Measurements from ENCODE around the gene DMRTC1B.
A peak's percentile ranks its signal among the peaks of the same experiment; 100 is the strongest.
"Not testable (repeated sequence)": the region's sequence is repeated elsewhere in the genome, so short reads cannot be mapped to it uniquely, and the experiment has no call there.

The DMRTC1B gene, protein sequence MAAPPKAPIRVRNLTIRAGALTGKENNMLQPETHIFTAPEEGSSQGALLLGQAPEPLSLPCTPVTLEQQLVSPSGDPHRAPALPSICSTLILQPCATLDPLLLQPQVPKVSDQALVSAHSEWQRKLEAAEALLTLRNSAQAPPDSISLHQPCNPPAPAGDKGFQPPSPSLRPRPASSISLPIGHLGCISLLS

DNA sequence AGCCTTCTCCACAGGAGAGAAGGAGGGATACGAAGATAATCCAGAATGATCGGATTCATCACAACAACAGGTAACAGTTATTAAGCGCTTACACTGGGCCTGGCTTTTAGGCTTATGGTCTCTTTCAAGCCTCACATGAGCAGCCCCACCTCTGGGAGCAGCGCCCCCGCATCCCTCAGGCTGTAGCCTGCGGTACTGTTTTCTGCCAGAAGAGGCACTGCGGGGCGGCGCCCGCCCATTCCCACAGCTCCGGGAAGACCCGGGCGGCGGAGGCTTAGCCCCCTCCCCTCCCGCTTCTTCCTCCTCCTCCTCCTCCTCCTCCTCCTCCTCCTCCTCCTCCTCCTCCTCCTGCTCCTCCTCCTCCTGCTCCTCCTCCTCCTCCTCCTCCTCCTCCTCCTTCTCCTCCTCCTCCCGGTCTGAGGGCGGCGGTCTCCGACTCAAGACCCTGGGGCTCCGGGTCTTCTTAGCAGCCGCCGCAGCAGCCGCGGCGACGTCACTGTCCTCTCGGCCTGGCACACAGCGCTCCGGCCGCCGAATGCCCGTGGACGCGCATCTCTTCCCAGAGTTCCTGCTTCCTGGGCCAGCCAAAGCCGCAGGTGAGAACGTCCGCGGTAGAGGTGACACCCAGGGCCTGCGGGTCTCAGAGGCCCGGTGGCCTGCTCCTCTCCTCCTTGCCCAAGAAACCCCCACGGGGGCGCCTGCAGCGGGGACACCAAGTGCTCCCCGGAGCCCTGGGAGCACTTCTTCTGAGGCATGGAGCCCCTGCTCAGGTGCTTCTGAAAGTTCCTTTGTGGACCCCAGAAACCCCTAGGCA, at the start of gene DMRTC1B:
TSS of gene DMRTC1B (plus strand) at position 238 of the 814 bp plus-strand sequence. CDS start 68,246 bp downstream, outside the sequence.
- DNase-seq (ENCODE audit: insufficient read length, low spot score): not testable (repeated sequence)
- peak; percentile 94 for FAIRE-seq

DNA sequence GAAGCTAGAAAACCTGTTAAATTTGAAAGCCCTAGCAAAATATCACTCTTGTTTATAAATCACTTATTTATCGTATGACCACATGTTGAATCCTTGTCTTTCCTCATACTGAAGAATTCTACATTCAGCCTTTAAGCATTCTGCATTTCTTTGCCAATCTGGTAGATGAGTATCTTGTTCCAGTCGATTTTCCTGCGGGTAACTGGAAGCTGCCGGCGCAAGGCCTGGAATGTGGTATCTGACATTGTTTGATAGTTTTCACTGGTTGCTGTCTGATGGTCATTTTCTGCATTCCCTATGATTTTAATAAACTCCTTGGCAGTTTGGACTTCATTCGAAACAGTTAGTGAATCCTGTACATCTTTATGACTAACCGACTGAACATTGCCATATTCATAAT, 48.8 kb upstream of the DMRTC1B start:
- FAIRE-seq (peak; percentile 42), DNase-seq (ENCODE audit: insufficient read length, low spot score) (no peak)

DNA sequence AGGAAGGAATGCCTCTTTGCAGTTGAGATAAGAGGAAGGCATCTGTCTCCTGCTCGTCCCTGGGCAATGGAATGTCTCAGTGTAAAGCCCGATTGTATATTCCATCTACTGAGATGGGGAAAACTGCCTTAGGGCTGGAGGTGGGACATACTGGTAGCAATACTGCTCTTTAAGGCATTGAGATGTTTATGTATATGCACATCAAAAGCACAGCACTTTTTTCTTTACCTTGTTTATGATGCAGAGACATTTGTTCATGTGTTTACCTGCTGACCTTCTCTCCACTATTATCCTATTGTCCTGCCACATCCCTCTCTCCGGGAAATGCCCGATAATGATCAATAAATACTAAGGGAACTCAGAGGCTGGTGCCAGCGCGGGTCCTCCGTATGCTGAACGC, 43.1 kb upstream of the DMRTC1B start:
- FAIRE-seq: not testable (repeated sequence)

DNA sequence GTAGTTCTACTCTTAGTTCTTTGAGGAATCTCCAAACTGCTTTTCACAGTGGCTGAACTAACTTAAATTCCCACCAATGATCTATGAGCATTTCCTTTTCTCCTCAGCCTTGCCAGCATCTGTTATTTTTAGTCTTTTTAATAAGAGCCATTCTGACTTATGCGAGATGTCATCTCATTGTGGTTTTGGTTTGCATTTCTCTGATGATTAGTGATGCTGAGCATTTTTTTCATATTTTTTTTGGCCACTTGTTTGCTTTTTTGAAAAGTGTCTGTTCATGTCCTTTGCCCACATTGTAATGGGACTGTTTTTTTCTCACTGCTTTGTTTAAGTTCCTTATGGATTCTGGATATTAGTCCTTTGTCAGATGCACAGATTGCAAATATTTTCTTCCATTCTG, 41.1 kb upstream of the DMRTC1B start:
- no peak for FAIRE-seq
- no peak for DNase-seq (ENCODE audit: insufficient read length, low spot score)

More for the DNA sequence above, 43.1 kb upstream of the DMRTC1B start:
- not testable (repeated sequence) for DNase-seq (ENCODE audit: insufficient read length, low spot score)

DNA sequence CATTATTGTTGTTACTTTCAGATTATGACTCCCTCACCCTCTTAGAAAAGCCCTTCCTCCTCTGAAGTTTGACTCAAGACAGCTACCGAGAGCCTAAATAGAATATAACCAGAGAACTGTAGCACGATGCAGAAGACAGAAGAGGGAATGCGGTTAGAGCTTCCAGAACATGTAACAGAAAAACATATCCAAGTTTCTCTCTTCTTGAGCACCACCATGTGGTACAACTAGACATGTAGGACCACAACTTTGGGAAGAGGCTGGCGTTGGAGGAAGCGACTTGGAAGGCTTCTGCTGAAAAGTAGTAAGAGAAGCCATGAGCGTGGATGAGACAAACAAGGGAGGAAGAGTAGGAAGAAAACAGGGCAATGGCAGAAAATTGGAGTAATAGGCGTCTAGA, 31.1 kb upstream of the DMRTC1B start:
- not testable (repeated sequence) for FAIRE-seq; DNase-seq (ENCODE audit: insufficient read length, low spot score)

DNA sequence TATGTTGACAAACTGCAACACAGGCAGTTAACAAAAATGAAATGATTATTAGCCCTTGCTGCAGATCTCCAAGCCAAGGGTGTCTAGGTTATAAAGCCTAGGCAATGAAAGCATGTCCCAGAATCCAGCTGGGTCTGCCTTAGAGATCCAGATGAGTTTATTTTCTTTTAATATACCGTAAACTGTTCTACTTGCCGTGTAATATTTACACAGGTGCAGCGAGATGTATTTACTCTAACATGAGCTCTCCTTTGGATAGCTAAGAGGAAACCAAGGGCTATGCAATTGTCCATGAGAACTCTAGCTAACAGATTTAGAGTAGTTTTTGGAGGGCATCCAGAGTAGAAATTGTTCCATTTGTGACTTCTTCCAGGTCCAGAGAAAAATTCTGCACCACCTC, 28.1 kb upstream of the DMRTC1B start:
- not testable (repeated sequence) for DNase-seq (ENCODE audit: insufficient read length, low spot score); FAIRE-seq

DNA sequence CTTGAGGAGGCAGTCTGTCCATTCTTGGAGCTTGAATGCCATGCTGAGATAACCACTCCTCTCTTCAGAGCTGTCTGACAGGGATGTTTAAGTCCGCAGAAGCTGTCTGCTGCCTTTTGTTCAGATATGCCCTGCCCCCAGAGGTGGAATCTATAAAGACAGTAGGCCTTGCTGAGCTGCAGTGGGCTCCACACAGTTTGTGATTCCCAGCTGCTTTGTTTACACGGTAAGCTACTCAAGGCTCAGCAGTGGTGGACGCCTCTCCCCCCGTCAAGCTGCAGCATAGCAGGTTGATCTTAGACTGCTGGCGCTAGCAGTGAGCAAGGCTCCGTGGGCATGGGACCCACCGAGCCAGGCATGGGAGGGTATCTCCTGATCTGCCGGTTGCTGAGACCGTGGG, 16.2 kb upstream of the DMRTC1B start:
- not testable (repeated sequence) for FAIRE-seq; DNase-seq (ENCODE audit: insufficient read length, low spot score)

DNA sequence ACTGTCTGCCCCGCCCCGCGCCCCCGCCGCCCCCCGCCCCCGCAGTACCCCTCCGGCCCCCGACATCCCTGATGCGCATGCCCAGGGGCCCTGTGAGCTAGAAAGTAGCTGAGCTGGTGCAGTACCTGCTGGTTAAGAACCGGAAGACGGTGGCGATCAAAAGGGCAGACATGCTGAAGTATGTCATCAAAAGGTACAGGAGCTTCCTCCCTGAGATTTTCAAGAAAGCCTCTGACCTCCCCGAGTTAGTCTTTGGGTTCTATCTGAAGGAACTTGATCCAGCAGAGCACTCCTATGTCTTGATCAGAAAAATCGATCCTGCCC, 739 bp downstream of the DMRTC1B start:
- FAIRE-seq: peak; percentile 83
- not testable (repeated sequence) for DNase-seq (ENCODE audit: insufficient read length, low spot score)

DNA sequence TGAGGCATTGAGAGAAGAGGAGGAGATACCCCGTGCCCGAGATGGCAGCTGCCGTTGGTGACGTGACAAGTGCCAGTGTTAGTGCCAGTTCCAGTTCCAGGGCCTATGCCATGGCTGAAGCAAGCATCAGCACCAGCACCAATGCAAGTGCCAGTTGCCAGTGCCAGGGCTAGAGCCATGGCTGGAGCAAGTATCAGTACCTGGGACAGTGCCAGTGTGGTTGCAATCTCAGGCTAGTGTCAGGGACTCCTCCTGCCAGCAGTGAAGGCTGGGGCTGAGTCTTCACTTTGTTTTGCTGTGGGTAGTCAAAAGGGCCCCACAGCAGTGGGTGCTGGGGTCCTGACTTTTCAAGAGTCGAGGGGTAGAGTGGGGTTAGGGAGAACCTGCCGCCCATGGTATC, 1.5 kb downstream of the DMRTC1B start:
- FAIRE-seq: peak; percentile 92

DNA sequence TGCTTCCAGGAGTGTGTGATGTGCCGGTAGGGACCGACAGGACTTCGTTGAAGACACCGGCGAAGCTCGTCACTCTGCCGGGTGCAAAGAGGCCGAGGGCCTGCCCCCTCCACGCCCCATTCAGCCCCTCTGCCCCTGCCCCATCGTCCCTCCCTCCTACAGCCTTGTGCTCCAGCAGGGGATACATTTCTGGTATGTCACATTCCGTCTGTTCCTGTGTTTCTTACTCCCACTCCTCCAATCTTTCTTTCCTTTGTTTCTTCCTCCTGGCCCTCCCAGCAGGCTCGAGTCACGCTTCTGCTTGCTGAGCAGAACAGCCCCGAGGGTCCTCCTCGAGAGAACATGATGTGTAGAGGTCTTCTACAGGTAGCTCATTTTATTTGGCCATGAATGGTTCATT, 5.9 kb downstream of the DMRTC1B start, which contains the start of gene FAM236B:
TSS of gene FAM236B (minus strand) at position 101 of the 400 bp plus-strand sequence. CDS start at position 1, 100 bp downstream.
- FAIRE-seq; DNase-seq (ENCODE audit: insufficient read length, low spot score): not testable (repeated sequence)

More for the DNA sequence above, 1.5 kb downstream of the DMRTC1B start:
- not testable (repeated sequence) for DNase-seq (ENCODE audit: insufficient read length, low spot score)

DNA sequence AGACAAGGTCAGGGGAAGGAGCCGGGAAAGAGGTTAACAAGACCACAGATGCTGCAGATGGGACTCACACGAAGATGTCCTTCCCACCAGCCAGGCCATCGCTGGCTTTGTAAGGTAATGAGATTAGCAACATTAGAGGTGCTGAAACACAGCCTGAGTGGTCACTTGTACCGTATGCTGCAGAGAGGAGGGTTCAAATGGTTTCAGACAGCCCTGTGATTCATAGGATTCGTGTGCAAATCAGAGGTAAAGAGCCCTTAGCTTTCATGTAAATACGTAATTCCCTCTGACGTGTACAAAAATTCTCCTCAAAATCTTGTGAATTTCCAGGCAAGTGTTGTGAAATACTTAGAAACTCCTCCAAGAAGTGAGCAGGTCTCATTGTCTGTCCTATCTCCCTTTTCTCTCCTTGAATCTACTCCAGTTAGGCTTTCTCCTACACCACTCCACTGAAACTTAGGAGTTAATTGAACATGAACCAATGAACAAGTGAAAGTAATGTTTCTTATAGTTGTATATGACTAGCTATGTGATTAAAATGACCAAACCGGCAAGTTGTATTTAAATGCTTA, 6.8 kb downstream of the DMRTC1B start:
- not testable (repeated sequence) for FAIRE-seq; DNase-seq (ENCODE audit: insufficient read length, low spot score)

DNA sequence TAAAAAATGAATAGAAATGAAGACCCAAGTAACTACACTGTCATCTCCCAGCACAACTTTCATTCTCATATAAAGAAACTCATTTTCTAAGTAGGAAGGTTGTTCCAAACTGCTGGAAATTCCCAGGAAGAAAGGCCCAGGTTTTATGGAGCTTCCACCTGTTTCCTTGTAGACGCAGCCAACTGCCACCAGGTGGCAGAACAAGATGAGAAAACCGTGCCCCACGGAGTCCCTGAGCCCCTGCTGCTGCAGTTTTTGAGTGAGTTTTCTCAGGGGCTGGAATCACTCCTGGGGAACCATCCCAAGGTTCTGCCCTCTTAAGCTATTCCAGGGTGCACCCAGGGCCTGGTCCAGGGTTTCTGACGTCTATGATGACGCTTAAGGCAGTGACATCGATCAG, 7.3 kb downstream of the DMRTC1B start:
- DNase-seq (ENCODE audit: insufficient read length, low spot score); FAIRE-seq: not testable (repeated sequence)

DNA sequence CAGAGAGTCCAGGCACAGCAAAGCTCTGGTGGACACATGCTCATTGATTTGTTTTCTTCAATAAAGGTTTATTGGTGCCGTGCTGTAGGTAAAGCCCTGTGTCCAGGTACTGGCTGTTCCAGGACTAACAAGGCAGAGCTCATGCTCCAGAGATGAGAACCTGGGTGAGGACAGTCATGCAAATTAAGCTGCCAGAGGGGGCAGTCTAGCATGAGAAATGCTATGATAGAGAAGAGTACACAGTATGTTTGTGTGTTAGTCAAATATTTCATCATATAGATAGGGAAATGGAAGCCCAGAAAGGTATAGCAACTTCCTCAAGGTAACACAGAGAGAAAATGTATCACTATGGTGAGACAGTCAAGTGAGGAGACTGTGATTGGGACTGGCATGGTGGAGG, 11.5 kb downstream of the DMRTC1B start:
- DNase-seq (ENCODE audit: insufficient read length, low spot score); FAIRE-seq: not testable (repeated sequence)

DNA sequence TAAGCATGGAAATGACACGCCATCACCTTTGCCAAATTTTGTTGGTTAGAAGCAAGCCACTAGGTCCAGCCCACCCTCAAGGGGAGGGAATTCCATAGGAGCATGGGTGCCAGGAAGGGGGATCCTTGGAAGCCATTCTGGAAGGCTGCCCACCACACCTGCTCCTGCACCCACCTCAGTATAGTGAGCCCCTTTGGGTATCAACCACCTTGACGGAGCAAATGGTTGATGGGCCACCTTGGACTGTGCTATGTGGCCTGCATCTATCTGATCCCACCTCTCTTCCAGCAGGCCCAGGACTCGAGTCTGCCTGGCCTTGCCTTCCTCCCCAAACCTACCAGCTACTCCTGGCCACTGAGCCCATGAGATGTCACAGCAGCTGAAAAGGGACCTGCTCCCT, 13.7 kb downstream of the DMRTC1B start:
- FAIRE-seq; DNase-seq (ENCODE audit: insufficient read length, low spot score): not testable (repeated sequence)

DNA sequence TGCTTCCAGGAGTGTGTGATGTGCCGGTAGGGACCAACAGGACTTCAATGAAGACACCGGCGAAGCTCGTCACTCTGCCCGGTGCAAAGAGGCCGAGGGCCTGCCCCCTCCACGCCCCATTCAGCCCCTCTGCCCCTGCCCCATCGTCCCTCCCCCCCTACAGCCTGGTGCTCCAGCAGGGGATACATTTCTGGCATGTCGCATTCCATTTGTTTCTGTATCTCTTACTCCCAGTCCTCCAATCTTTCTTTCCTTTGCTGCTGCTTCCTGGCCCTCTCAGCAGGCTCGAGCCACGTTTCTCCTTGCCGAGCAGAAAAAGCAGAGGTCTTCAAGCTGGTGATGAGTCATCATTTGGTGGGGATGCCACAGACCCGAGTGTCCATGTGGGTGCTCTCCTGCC, 31.4 kb downstream of the DMRTC1B start, which contains the start of gene FAM236D:
TSS of gene FAM236D (minus strand) at position 101 of the 400 bp plus-strand sequence. CDS start at position 1, 100 bp downstream.
- FAIRE-seq; DNase-seq (ENCODE audit: insufficient read length, low spot score): not testable (repeated sequence)

DNA sequence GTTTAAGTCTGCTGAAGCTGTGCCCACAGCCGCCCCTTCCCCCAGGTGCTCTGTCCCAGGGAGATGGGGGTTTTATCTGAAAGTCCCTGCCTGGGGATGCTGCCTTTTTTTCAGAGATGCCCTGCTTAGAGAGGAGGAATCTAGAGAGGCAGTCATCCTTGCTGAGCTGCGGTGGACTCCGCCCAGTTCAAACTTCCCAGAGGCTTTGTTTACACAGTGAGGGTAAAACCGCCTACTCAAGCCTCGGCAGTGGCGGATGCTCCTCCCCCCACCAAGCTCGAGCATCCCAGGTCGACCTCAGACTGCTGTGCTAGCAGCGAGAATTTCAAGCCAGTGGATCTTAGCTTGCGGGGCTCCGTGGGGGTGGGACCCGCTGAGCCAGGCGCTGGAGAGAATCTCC, 54.0 kb downstream of the DMRTC1B start:
- not testable (repeated sequence) for DNase-seq (ENCODE audit: insufficient read length, low spot score); FAIRE-seq

DNA sequence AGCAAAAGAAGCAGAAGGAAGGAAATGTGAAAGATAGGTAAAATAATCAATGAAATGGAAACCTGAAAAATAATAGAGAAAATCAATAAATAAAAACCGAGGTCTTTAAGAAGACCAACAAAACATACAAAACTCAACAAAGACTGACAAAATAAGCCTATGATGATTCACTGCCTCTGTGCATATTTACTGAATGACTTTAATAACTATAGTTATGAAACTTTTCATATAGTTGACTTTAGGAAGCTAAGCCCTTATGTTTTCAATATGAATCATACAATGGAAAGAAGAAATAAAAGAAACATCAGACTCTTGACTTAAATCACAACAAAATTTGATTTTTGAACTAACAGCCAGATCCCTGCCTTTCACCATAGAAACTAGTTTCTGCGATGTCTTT, 60.8 kb downstream of the DMRTC1B start:
- not testable (repeated sequence) for DNase-seq (ENCODE audit: insufficient read length, low spot score); FAIRE-seq

DNA sequence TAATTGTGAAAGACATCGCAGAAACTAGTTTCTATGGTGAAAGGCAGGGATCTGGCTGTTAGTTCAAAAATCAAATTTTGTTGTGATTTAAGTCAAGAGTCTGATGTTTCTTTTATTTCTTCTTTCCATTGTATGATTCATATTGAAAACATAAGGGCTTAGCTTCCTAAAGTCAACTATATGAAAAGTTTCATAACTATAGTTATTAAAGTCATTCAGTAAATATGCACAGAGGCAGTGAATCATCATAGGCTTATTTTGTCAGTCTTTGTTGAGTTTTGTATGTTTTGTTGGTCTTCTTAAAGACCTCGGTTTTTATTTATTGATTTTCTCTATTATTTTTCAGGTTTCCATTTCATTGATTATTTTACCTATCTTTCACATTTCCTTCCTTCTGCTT, 106.2 kb downstream of the DMRTC1B start:
- not testable (repeated sequence) for DNase-seq (ENCODE audit: insufficient read length, low spot score); FAIRE-seq

DNA sequence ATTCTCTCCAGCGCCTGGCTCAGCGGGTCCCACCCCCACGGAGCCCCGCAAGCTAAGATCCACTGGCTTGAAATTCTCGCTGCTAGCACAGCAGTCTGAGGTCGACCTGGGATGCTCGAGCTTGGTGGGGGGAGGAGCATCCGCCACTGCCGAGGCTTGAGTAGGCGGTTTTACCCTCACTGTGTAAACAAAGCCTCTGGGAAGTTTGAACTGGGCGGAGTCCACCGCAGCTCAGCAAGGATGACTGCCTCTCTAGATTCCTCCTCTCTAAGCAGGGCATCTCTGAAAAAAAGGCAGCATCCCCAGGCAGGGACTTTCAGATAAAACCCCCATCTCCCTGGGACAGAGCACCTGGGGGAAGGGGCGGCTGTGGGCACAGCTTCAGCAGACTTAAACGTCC, 113.0 kb downstream of the DMRTC1B start:
- FAIRE-seq: not testable (repeated sequence)

More for the DNA sequence above, 113.0 kb downstream of the DMRTC1B start:
- DNase-seq (ENCODE audit: insufficient read length, low spot score): not testable (repeated sequence)
